Measurements from ENCODE around the gene ANKRD30A.

DNA sequence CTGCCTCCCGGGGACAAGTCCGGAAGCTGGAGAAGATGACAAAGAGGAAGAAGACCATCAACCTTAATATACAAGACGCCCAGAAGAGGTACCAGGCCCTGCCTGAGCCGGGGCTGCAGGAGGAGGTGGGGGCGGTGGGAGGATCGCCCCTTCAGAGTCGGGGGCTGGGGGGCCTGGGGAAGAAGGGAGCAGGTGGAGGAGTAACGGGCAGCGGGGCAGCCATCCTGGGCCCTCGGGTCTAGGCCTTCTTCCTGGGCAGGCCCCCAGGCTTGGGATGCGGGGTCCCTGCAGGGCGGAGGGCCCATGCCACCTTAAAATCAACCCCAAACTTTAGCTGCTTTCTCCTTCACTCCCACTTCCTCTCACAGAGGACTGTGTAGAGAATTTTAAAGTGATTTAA is 523 bp downstream of the ANKRD30A start:
- TF ChIP-seq POLR2A (IDR thresholded peaks at IDR 0.05) = no peak
- TF ChIP-seq CTCF (IDR thresholded peaks at IDR 0.05) = no peak
- TF ChIP-seq EP300 (IDR thresholded peaks at IDR 0.05; ENCODE audit: low read depth) = no peak

All from transverse colon (tissue), 3 donors.